ENCODE measurements around the gene GPR157.
A peak's percentile ranks its signal among the peaks of the same experiment; 100 is the strongest.

GPR157 gene

DNA sequence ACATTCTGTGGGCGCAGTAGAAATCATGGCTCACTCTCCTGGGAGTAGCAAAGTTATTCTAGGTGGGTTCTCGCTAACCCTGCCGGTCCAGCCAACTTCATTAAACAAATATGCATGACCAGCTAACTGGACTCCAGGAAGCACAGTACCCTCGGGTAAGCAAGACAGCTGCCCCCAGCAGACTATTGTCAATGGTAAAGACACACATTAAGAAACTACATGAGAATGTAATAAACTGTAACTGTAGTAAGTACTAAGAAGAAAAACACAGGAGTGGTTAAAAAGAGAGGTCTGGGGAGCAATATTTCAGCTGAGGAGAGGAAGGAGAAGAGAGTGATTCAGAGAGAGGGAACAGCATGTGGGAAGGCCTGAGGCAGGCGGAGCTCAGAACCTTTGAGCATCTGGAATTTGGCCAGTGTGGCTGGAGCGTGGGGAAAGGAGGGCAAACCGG, 66.9 kb downstream of the GPR157 start:
- POLR2A ChIA-PET, result no interaction called here
- no peak overlapping the region for H3K4me3 ChIP-seq (ENCODE audit: low read depth, low read length)
- CTCF ChIA-PET, result interaction anchor here (1.2 to 4.2 kb wide), 4 partner anchors 13 to 144 kb away, joined by 3 to 23 read pairs (median 4); no protein-coding TSS in a partner anchor
- TF ChIP-seq, protein P1, sequence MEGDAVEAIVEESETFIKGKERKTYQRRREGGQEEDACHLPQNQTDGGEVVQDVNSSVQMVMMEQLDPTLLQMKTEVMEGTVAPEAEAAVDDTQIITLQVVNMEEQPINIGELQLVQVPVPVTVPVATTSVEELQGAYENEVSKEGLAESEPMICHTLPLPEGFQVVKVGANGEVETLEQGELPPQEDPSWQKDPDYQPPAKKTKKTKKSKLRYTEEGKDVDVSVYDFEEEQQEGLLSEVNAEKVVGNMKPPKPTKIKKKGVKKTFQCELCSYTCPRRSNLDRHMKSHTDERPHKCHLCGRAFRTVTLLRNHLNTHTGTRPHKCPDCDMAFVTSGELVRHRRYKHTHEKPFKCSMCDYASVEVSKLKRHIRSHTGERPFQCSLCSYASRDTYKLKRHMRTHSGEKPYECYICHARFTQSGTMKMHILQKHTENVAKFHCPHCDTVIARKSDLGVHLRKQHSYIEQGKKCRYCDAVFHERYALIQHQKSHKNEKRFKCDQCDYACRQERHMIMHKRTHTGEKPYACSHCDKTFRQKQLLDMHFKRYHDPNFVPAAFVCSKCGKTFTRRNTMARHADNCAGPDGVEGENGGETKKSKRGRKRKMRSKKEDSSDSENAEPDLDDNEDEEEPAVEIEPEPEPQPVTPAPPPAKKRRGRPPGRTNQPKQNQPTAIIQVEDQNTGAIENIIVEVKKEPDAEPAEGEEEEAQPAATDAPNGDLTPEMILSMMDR (IDR thresholded peaks at IDR 0.05; ENCODE audit: insufficient read depth, low read length, missing control alignments), result no peak
- DNase-seq (ENCODE audit: low read depth, low spot score), result no peak

DNA sequence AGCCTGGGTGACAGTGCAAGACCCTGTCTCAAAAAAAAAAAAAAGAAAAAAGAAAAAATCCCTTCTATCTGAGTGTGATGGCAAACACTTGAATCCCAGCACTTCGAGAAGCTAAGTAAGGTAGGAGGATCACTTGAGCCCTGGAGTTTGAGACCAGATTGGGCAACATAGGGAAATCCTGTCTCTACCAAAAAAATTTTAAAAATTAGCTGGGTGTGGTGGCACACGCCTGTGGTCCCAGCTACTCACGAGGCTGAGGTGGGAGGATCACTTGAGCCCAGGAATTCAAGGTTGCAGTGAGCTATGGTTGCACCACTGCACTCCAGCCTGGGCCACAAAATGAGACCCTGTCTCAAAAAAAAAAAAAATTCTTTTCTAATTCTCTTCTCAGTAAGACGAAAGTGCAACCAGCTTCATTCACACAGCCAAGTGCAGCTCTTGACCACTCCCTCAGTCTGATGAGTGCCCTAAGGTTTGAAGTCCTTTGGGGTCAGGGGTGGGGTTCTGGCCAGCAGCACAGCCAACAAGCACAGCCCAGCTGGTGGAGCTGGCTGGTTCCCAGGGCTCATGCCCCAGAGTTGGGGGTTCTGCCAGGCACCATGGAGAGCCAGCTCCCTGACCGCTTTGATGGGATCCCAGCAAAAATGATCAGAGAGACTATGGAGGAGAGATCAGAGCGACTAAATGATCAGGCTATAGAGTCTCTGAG, 67.5 kb downstream of the GPR157 start:
- TF ChIP-seq, protein P1 (IDR thresholded peaks at IDR 0.05; ENCODE audit: insufficient read depth, low read length, missing control alignments), result no peak
- CTCF ChIA-PET, result interaction anchor here (1.0 to 4.2 kb wide), 5 partner anchors 13 to 143 kb away, joined by 3 to 23 read pairs (median 3); no protein-coding TSS in a partner anchor
- no peak overlapping the region for H3K4me3 ChIP-seq (ENCODE audit: low read depth, low read length)
- POLR2A ChIA-PET, result no interaction called here
- no peak for DNase-seq (ENCODE audit: low read depth, low spot score)

DNA sequence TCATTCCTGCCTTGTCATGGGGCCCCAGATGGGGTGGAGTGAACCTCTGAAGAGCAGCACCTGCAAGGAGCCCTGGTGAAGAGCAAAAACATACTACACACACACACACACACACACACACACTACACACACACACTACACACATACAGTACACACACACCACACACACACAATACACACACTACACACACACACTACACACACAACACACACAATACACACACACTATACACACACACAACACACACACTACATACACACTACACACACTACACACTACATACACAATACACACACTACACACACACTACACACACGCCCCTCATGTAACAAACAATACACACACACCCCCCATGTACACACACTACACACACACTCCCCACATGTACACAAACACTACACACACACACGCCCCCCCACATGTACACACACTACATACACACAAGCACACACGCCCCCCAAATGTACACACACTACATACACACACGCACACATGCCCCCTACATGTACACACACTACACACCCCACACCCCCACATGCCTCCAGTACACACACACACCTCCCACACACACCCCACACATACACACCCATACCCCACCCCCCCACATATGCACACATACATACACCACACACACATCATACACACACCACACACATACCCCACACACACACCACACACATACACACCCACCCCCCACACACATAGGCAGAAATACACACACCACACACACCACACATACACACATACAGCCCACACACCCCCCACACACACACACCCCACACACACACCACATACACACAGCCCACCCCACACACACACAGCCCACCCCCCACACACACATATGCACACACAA, 68.8 kb downstream of the GPR157 start:
- ChIA-PET POLR2A (no interaction called here), CTCF (interaction anchor here (2.5 to 3.2 kb wide), 2 partner anchors 12 to 56 kb away, joined by 18 read pairs; no protein-coding TSS in a partner anchor)
- no peak overlapping the region for H3K4me3 ChIP-seq (ENCODE audit: low read depth, low read length)
- TF ChIP-seq, protein P1 (IDR thresholded peaks at IDR 0.05; ENCODE audit: insufficient read depth, low read length, missing control alignments), result no peak
- DNase-seq (ENCODE audit: low read depth, low spot score), result no peak

DNA sequence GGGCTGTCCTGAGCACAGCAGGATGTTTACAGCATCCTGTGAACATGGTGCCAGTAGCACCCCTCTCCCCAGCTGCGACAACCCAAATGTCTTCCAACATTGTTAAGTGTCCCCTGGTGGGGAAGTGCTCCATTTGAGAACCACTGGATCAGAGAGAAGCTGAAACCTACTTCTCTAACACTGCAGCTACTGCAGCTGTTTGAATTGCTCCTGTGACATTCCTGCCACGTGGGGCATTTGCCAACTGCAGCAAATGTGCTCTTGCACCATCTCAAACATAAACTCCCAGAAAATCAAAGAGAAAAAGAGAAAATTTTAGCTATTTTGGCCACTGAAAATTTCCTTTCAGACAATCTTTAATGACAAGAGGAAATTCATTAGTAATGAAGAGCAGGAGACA, 70.4 kb downstream of the GPR157 start:
- ChIA-PET CTCF (interaction anchor here (0.6 to 3.2 kb wide), 18 partner anchors 9 to 152 kb away, joined by 3 to 18 read pairs (median 4); no protein-coding TSS in a partner anchor), POLR2A (no interaction called here)
- no peak for DNase-seq (ENCODE audit: low read depth, low spot score)
- TF ChIP-seq, protein P1 (IDR thresholded peaks at IDR 0.05; ENCODE audit: insufficient read depth, low read length, missing control alignments), result peak; percentile 50
- no peak overlapping the region for H3K4me3 ChIP-seq (ENCODE audit: low read depth, low read length)

DNA sequence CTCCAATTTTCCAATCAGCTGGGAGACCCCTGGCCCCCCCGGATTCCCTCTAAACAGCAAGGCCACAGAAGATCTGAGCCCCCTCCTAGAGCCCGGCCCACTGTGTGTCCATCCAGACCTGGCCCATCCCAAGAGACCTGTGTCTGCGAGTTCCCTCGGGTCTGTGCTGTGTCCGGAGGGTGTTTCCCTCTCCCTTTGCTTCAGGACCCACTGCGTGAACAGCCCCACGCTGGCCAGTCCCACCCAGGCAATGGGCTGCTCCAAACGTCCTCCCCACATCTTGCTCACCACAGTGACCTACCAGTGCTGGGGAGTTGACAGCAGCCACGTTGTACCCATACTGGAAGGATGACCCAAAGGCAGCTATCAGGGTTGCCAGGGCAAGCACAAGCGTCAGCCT, 71.1 kb downstream of the GPR157 start:
- ChIA-PET CTCF (interaction anchor here (0.8 to 3.2 kb wide), 12 partner anchors 9 to 150 kb away, joined by 3 to 18 read pairs (median 5); no protein-coding TSS in a partner anchor), POLR2A (no interaction called here)
- TF ChIP-seq, protein P1 (IDR thresholded peaks at IDR 0.05; ENCODE audit: insufficient read depth, low read length, missing control alignments), result no peak
- no peak for DNase-seq (ENCODE audit: low read depth, low spot score)
- H3K4me3 ChIP-seq (ENCODE audit: low read depth, low read length), result no peak overlapping the region

Measured in AG04449 (cell line).